HCEC 1CT (cell line): ENCODE data around the gene CELSR2.

Experiments used
- DNase-seq: peaks from one replicate; pipeline ENCODE4 v3.0.0-alpha.2; 2017

CELSR2 gene

DNA sequence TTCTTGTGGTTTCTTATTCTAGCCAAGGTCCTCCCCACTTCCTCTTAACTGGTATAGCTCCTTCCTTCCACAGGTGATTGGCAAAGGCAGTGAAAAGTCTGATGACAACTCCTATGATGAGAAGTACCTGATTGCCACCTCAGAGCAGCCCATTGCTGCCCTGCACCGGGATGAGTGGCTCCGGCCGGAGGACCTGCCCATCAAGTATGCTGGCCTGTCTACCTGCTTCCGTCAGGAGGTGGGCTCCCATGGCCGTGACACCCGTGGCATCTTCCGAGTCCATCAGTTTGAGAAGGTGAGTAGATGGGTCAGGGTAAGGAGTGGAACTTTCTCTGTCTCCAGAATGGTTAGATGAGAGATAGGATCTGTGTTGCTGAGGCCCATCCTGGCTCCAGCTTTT lies 14.2 kb upstream of the CELSR2 start:
- no peak for DNase-seq

- DNase-seq, result no peak
These were observed 11.8 kb upstream of the CELSR2 start for GRCh38 chr1:109237512-109237911.

GRCh38 chr1:109238382-109238781 lies 11.0 kb upstream of the CELSR2 start:
- DNase-seq, result no peak

- DNase-seq, result no peak
These were observed 10.3 kb upstream of the CELSR2 start for GRCh38 chr1:109239047-109239408.

- DNase-seq, result peak; percentile 40
These were observed 9.8 kb upstream of the CELSR2 start for GRCh38 chr1:109239409-109240068.

- DNase-seq, result peak; percentile 29
These were observed 8.9 kb upstream of the CELSR2 start for GRCh38 chr1:109240158-109241152.

DNA sequence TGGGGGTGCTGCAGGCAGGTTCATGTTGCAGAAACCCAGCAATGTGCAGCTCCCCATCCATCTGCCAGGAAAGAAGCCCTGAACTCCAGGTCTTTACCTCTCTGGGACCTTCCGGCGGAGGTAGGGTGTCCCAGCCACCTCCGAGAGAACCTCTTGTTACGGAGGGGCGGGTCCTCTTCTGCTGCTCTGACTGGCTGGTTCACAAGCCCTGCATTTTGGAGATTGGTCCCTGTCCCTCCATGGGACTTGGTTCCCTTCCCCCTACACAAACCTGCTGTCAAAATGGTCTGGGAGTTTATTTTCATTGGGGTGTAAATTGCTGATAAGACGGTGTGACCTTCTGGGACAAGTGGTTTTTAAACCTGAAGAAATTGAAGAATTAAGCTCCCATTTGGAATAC lies 8.0 kb upstream of the CELSR2 start:
- no peak for DNase-seq

GRCh38 chr1:109241841-109242345 lies 7.4 kb upstream of the CELSR2 start:
- DNase-seq, result no peak

DNA sequence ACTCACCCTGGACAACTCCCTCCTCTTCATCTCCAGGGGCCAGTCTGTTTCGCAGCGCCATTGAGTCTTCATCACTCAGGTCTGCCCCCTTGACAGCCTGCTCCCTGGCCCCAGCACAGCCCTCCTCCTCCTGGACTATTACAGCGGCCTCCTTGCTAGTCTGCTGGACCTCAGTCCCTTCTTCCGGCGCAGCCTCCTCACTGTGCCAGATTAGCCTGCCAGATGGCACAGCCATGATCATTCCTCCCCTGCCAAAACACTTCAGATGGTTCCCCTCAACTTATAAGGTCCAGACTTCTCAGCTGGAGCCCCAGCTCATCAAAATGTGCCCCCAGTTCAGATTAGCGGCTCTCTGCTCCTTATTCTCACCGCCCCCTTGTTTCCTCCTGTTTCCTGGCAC lies 7.0 kb upstream of the CELSR2 start:
- DNase-seq, result no peak

- DNase-seq, result no peak
These were observed 6.1 kb upstream of the CELSR2 start for GRCh38 chr1:109243221-109243620.

DNA sequence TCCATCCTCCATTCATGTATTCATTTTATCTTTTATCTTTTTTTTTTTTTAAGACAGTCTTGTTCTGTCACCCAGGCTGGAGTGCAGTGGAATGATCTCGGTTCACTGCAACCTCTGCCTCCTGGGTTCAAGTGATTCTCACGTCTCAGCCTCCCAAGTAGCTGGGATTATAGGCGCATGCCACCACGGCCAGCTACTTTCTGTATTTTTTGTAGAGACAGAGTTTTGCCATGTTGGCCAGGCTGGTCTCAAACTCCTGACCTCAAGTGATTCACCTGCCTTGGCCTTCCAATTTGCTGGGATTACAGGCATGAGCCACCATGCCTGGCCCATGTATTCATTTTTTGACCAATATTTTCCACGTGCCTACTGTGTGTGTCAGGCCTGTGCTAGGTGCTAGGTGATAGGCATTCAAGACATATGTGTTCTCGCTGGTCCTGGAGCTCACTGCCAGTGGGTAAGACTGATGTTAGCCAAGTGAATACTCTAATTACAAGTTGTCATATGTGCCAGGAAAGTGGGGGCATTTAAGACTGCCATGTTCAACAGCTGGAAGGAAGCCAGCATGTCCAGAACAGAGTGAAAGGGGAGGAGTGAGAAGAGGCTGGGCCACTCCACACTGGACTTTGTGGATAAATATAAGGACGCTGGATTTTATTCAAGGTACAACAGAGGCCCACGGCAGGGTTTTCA lies 5.3 kb upstream of the CELSR2 start:
- no peak for DNase-seq

- DNase-seq, result no peak
These were observed 3.2 kb upstream of the CELSR2 start for GRCh38 chr1:109246141-109246551.

- DNase-seq, result no peak
These were observed 1.7 kb upstream of the CELSR2 start for GRCh38 chr1:109247401-109248365.

DNA sequence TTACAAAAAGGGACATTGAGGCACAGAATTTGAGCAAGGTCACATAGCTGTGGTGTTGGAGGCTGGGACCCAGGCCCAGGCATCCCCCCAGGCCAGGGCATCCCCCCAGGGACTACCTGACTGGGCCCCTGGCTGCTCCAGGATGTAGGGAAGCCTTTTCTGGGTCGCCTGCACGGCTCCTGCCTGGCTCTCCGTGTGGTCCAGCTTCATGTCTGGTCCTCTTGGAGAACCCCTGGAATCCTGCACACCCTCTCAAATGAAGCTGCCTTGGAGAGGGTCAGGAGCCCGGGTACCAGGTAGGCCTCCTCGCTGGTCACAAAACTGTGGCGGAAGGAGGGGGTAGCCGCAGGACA lies 919 bp upstream of the CELSR2 start:
- no peak for DNase-seq

DNA sequence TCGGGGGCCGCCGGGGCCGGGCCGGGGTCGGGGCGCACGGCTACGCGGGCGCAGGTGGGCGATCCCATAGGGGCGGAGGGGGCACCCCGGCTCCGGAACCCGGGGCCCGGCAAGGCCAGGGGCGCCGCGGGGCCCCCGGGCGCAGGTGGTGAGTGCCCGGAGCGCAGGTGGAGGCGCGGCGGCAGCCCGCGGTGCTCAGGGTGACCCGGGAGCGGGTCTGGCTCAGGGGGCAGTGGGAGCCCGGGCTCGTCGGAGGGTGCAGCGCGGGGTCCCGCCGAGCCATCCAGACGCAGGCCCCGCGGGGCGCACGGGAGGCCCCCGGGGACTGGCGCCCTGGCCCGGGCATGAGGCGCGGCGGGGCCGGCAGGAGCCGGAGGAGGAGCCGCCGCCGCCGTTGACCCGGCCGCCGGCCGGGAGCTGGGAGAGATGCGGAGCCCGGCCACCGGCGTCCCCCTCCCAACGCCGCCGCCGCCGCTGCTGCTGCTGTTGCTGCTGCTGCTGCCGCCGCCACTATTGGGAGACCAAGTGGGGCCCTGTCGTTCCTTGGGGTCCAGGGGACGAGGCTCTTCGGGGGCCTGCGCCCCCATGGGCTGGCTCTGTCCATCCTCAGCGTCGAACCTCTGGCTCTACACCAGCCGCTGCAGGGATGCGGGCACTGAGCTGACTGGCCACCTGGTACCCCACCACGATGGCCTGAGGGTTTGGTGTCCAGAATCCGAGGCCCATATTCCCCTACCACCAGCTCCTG lies 489 bp downstream of the CELSR2 start:
- DNase-seq, result no peak

DNA sequence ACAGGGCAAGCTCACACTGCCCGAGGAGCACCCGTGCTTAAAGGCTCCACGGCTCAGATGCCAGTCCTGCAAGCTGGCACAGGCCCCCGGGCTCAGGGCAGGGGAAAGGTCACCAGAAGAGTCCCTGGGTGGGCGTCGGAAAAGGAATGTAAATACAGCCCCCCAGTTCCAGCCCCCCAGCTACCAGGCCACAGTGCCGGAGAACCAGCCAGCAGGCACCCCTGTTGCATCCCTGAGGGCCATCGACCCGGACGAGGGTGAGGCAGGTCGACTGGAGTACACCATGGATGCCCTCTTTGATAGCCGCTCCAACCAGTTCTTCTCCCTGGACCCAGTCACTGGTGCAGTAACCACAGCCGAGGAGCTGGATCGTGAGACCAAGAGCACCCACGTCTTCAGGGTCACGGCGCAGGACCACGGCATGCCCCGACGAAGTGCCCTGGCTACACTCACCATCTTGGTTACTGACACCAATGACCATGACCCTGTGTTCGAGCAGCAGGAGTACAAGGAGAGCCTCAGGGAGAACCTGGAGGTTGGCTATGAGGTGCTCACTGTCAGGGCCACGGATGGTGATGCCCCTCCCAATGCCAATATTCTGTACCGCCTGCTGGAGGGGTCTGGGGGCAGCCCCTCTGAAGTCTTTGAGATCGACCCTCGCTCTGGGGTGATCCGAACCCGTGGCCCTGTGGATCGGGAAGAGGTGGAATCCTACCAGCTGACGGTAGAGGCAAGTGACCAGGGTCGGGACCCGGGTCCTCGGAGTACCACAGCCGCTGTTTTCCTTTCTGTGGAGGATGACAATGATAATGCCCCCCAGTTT lies 1.3 kb downstream of the CELSR2 start:
- DNase-seq, result no peak

DNA sequence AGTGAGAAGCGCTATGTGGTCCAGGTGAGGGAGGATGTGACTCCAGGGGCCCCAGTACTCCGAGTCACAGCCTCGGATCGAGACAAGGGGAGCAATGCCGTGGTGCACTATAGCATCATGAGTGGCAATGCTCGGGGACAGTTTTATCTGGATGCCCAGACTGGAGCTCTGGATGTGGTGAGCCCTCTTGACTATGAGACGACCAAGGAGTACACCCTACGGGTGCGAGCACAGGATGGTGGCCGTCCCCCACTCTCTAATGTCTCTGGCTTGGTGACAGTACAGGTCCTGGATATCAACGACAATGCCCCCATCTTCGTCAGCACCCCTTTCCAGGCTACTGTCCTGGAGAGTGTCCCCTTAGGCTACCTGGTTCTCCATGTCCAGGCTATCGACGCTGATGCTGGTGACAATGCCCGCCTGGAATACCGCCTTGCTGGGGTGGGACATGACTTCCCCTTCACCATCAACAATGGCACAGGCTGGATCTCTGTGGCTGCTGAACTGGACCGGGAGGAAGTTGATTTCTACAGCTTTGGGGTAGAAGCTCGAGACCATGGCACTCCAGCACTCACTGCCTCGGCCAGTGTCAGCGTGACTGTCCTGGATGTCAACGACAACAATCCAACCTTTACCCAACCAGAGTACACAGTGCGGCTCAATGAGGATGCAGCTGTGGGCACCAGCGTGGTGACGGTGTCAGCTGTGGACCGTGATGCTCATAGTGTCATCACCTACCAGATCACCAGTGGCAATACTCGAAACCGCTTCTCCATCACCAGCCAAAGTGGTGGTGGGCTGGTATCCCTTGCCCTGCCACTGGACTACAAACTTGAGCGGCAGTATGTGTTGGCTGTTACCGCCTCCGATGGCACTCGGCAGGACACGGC lies 2.2 kb downstream of the CELSR2 start:
- DNase-seq, result no peak

DNA sequence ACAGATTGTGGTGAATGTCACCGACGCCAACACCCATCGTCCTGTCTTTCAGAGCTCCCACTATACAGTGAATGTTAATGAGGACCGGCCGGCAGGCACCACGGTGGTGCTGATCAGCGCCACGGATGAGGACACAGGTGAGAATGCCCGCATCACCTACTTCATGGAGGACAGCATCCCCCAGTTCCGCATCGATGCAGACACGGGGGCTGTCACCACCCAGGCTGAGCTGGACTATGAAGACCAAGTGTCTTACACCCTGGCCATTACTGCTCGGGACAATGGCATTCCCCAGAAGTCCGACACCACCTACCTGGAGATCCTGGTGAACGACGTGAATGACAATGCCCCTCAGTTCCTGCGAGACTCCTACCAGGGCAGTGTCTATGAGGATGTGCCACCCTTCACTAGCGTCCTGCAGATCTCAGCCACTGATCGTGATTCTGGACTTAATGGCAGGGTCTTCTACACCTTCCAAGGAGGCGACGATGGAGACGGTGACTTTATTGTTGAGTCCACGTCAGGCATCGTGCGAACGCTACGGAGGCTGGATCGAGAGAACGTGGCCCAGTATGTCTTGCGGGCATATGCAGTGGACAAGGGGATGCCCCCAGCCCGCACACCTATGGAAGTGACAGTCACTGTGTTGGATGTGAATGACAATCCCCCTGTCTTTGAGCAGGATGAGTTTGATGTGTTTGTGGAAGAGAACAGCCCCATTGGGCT lies 3.0 kb downstream of the CELSR2 start:
- no peak for DNase-seq
